HCT116 (cell line): ENCODE measurements around the gene SIX3. TPM values are rescaled to one million over a fixed set of nuclear protein-coding genes. Genes with fewer than 3 reads are reported as not detected.

Experiments used
- ATAC-seq: fragments of 200-7000 bp; cut with Tn5 transposase; 2 replicates; pipeline ENCODE4 v1.9.1; 2020; ENCODE audit warnings: mild to moderate bottlenecking, moderate library complexity
- BruUV-seq: library from RNA; stranded (reverse); fragments of 400-500 nt; replicated peaks from 2 replicates; lab custom pipeline; 2021; lab: Mats Ljungman, UMichigan
- CTCF ChIA-PET: fragments of 300-600 bp; sonication (Branson Sonifier 250); formaldehyde crosslinking; loops from one replicate; lab custom pipeline; 2021; ENCODE audit warnings: antibody characterized with exemption; lab: Charles Lee
- POLR2A ChIA-PET: fragments of 300-600, 350-600 bp; sonication (Branson Sonifier 250); formaldehyde crosslinking; loops from one replicate; lab custom pipeline; 2021; ENCODE audit warnings: antibody characterized with exemption; lab: Charles Lee
- RAD21 ChIA-PET, 2 experiments: fragments of 300-600 bp; sonication (Branson Sonifier 250); formaldehyde crosslinking; loops; one replicate each; lab custom pipeline; 2023; ENCODE audit warnings: low total read pairs in 2 of 2; ENCODE audit not compliant: uncharacterized antibody in 2 of 2, unreplicated experiment in 2 of 2, low non-redundant PET in 1 of 2; lab: Charles Lee
- DNase-seq: peaks from one replicate; pipeline ENCODE4 v3.0.0-alpha.2; 2010; ENCODE audit warnings: low read depth, low spot score
- H2AFZ ChIP-seq: fragments of 200-600 bp; shearing (Covaris generic), sonication (generic); 2 replicates; pipeline ENCODE4 v1.6.1; 2017; ENCODE audit warnings: low read depth, mixed run types, mixed read lengths, antibody characterized with exemption, low read length; ENCODE audit not compliant: poor library complexity, severe bottlenecking
- H3K27ac ChIP-seq: 2 replicates; pipeline ENCODE4 v1.5.1; 2012; ENCODE audit warnings: low read depth, low read length
- H3K27me3 ChIP-seq: fragments of 200-600 bp; sonication (generic); 2 replicates; pipeline ENCODE4 v1.6.1; 2016; ENCODE audit warnings: mixed run types, low read length, mixed read lengths; ENCODE audit not compliant: insufficient read depth
- H3K36me3 ChIP-seq, 2 experiments: fragments of 200-500 bp in 1 of 2; fragments of 200-600 bp in 1 of 2; sonication (Bioruptor generic) in 1 of 2; sonication (generic) in 1 of 2; 2 replicates each; pipeline versions ENCODE4 v1.5.1 to v1.6.1; 2014 to 2016; ENCODE audit warnings: low read length in 2 of 2, inconsistent platforms in 1 of 2, mixed read lengths in 1 of 2, mixed run types in 1 of 2; ENCODE audit not compliant: insufficient read depth in 2 of 2, control insufficient read depth in 1 of 2
- H3K4me1 ChIP-seq, 2 experiments: fragments of 200-600 bp in 1 of 2; sonication (generic) in 1 of 2; 2 replicates each; pipeline versions ENCODE4 v1.5.1 to v1.6.1; 2012 to 2017; ENCODE audit warnings: low read length in 2 of 2, inconsistent platforms in 1 of 2, mild to moderate bottlenecking in 1 of 2, mixed read lengths in 1 of 2, mixed run types in 1 of 2, moderate library complexity in 1 of 2; ENCODE audit not compliant: insufficient read depth in 2 of 2, control insufficient read depth in 1 of 2
- H3K4me2 ChIP-seq: fragments of 200-600 bp; sonication (generic); 2 replicates; pipeline ENCODE4 v1.6.1; 2017; ENCODE audit warnings: mixed run types, low read length, mixed read lengths
- H3K4me3 ChIP-seq, 2 experiments: fragments of 200-600 bp in 1 of 2; sonication (generic) in 1 of 2; replicated peaks in 1 of 2; 2 replicates each; pipeline ENCODE4 v1.5.1; 2011 to 2016; ENCODE audit warnings: low read length in 2 of 2, control low read depth in 1 of 2, low read depth in 1 of 2, mild to moderate bottlenecking in 1 of 2, mixed read lengths in 1 of 2, mixed run types in 1 of 2
- H3K79me2 ChIP-seq: fragments of 200-600 bp; sonication (generic); 2 replicates; pipeline ENCODE4 v1.6.1; 2017; ENCODE audit warnings: mild to moderate bottlenecking, mixed run types, low read length, moderate library complexity, mixed read lengths; ENCODE audit not compliant: insufficient read depth
- H3K9ac ChIP-seq: fragments of 200-600 bp; sonication (generic); 2 replicates; pipeline ENCODE4 v1.6.1; 2016; ENCODE audit warnings: low read length, mixed read lengths
- H3K9me2 ChIP-seq: fragments of 200-600 bp; sonication (generic), shearing (Covaris generic); 2 replicates; pipeline ENCODE4 v1.6.1; 2017; ENCODE audit warnings: mixed run types, mild to moderate bottlenecking, moderate library complexity; ENCODE audit not compliant: insufficient read depth
- H3K9me3 ChIP-seq, 2 experiments: fragments of 200-500 bp in 1 of 2; fragments of 200-600 bp in 1 of 2; sonication (Bioruptor generic) in 1 of 2; sonication (generic) in 1 of 2; 2 replicates each; pipeline ENCODE4 v1.6.1; 2014 to 2017; ENCODE audit warnings: low read length in 2 of 2, mixed read lengths in 2 of 2, inconsistent platforms in 1 of 2, low read depth in 1 of 2, mild to moderate bottlenecking in 1 of 2, mixed run types in 1 of 2, moderate library complexity in 1 of 2; ENCODE audit not compliant: control insufficient read depth in 1 of 2, insufficient read depth in 1 of 2
- H4K20me1 ChIP-seq: fragments of 200-600 bp; sonication (generic), shearing (Covaris generic); 2 replicates; pipeline ENCODE4 v1.6.1; 2017; ENCODE audit warnings: mixed run types, mild to moderate bottlenecking, moderate library complexity; ENCODE audit not compliant: insufficient read depth
- ATF3 ChIP-seq: IDR thresholded peaks from 2 replicates; pipeline ENCODE4 v1.6.1; 2012
- CBX3 ChIP-seq: IDR thresholded peaks from 2 replicates; pipeline ENCODE4 v1.6.1; 2012; ENCODE audit warnings: low read depth
- CTCF ChIP-seq, 3 experiments: fragments of 200-600 bp in 1 of 3; sonication (generic) in 1 of 3; IDR thresholded peaks in 2 of 3; conservative IDR thresholded peaks in 1 of 3; 2 replicates each; pipeline ENCODE4 v1.5.1; 2012 to 2017; ENCODE audit warnings: low read depth in 2 of 3, low read length in 2 of 3, antibody characterized with exemption in 1 of 3, borderline replicate concordance in 1 of 3, control low read depth in 1 of 3, mild to moderate bottlenecking in 1 of 3, mixed read lengths in 1 of 3, mixed run types in 1 of 3, moderate library complexity in 1 of 3; ENCODE audit not compliant: insufficient read depth in 1 of 3
- ELF1 ChIP-seq: IDR thresholded peaks from 2 replicates; pipeline ENCODE4 v1.6.1; 2012; ENCODE audit warnings: low read depth, borderline replicate concordance
- EZH2 ChIP-seq: fragments of 200-600 bp; sonication (generic); IDR thresholded peaks from 2 replicates; pipeline ENCODE4 v1.6.1; 2017; ENCODE audit warnings: antibody characterized with exemption, mixed run types
- JUND ChIP-seq: IDR thresholded peaks from 2 replicates; pipeline ENCODE4 v1.6.1; 2012
- POLR2A ChIP-seq: IDR thresholded peaks from 2 replicates; pipeline ENCODE4 v1.7.0; 2011; ENCODE audit warnings: borderline replicate concordance; ENCODE audit not compliant: insufficient read depth, insufficient read length; ENCODE audit errors: extremely low read depth
- POLR2AphosphoS5 ChIP-seq: IDR thresholded peaks from 2 replicates; pipeline ENCODE4 v1.6.1; 2011; ENCODE audit warnings: mild to moderate bottlenecking, low read depth, low read length, moderate library complexity
- SIN3A ChIP-seq: IDR thresholded peaks from 2 replicates; pipeline ENCODE4 v1.6.1; 2012; ENCODE audit warnings: low read depth
- SRF ChIP-seq: IDR thresholded peaks from 2 replicates; pipeline ENCODE4 v1.6.1; 2012; ENCODE audit warnings: low read depth
- ZFX ChIP-seq: fragments of 450-650 bp; IDR thresholded peaks from 2 replicates; pipeline ENCODE4 v1.6.1; 2017
- ZNF274 ChIP-seq: fragments of 200-500 bp; sonication (Bioruptor generic); IDR thresholded peaks from 2 replicates; pipeline ENCODE4 v1.6.1; 2014; ENCODE audit warnings: mild to moderate bottlenecking, low read depth, low read length, inconsistent platforms
- intact Hi-C: fragments of 100-400 bp; cut with micrococcal nuclease; formaldehyde crosslinking; loops from 2 replicates; pipeline ENCODE4 v1.10.0; 2022
- total RNA-seq: library from RNA; stranded (reverse); gene quantifications from one replicate; pipeline ENCODE4 v1.2.1, GENCODE V29; 2021; ENCODE audit not compliant: unreplicated experiment

SIX3 gene
- total RNA-seq, 1 experiment from 2014 or later = 1.2 TPM

DNA sequence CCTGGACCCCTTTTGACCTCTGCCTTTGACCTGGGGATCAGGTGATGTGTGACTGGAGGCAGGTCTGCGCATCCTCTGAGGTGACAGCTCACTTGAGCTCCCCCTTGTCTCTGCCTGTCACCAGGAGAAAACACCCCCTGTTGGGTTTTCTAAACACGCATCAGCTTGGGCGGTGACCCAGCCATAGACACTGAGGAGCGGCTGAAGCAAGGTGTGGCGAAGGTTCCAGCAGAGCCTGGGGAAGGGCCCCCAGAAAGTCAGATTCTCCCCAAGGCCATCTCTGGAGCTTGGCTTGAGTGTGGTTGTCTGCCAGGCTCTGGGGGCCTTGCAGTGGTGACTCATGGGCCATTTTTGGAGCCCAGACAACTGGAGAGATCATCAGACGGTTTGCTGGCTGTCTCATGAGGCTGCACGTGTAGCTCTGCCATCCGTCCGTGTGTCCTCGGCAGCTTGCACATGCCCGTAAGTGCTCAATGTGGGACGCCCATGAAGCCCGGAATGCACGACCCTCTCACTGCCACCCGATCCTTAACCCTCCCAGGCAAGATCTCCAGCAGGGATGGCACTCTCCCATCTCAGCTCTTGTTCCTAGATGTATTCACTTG, 29.4 kb downstream of the SIX3 start (continued):
- TF ChIP-seq CTCF (IDR thresholded peaks at IDR 0.05 in 2 of 3, conservative IDR thresholded peaks at IDR 0.05 in 1 of 3; ENCODE audit: borderline replicate concordance in 1 of 3, insufficient read depth in 1 of 3, low read depth in 2 of 3, low read length in 2 of 3) (no peak), ELF1 (no peak), ATF3 (no peak), EZH2 (no peak), JUND (no peak), POLR2AphosphoS5 (no peak), ZNF274 (no peak), CBX3 (no peak), SIN3A (no peak)

- H3K9ac ChIP-seq = no peak overlapping the region
- TF ChIP-seq ELF1 = no peak
- TF ChIP-seq SRF = no peak
- no peak for TF ChIP-seq ATF3
- TF ChIP-seq POLR2A = no peak
- TF ChIP-seq SIN3A = no peak
- TF ChIP-seq ZNF274 = no peak
- no peak for TF ChIP-seq ZFX
- TF ChIP-seq CTCF (IDR thresholded peaks at IDR 0.05 in 2 of 3, conservative IDR thresholded peaks at IDR 0.05 in 1 of 3; ENCODE audit: borderline replicate concordance in 1 of 3, insufficient read depth in 1 of 3, low read depth in 2 of 3, low read length in 2 of 3) = no peak
- no peaks in the 10 kb centered on the region for H3K4me1 ChIP-seq
- H3K27me3 ChIP-seq = no peaks in the 10 kb centered on the region
- intact Hi-C loops = loop anchor here (5.0 kb wide), 2 partner anchors 581 to 1096 kb away; no protein-coding TSS in a partner anchor
- ChIA-PET POLR2A (no interaction called here), CTCF (interaction anchor here (0.6 to 1.5 kb wide), 4 partner anchors 11 to 580 kb away, joined by 3 to 7 read pairs (median 4); no protein-coding TSS in a partner anchor), RAD21 (interaction anchor here in 1 of 2 experiments (1.4 to 1.7 kb wide), 2 partner anchors 9 to 17 kb away, joined by 3 to 6 read pairs; no protein-coding TSS in a partner anchor)
- no peak for DNase-seq
- H3K27ac ChIP-seq = no peak overlapping the region
- no peaks in the 10 kb centered on the region for H3K9me2 ChIP-seq
- H3K4me2 ChIP-seq = no peak overlapping the region
- no TSS peak for BruUV-seq
- no peak overlapping the region for H2AFZ ChIP-seq
- H3K9me3 ChIP-seq = no peaks in the 10 kb centered on the region
- no peaks in the 10 kb centered on the region for H3K36me3 ChIP-seq
- no peaks in the 10 kb centered on the region for H3K79me2 ChIP-seq
- no peaks in the 10 kb centered on the region for H4K20me1 ChIP-seq
- H3K4me3 ChIP-seq = no peak overlapping the region
- no peak for ATAC-seq
Measured at GRCh38 chr2:44972771-44973535, 31.5 kb downstream of the SIX3 start.
